TTC549 (cell line): Measurements from ENCODE around the gene BANK1.

Experiments
- FAIRE-seq: peaks from 2 replicates; lab custom pipeline; 2012; peaks lifted over from hg19 to GRCh38; lab: Jason Lieb, UNC

BANK1 gene

GRCh38 chr4:102036619-102037376 lies 246.3 kb downstream of the BANK1 start:
- FAIRE-seq: no peak

DNA sequence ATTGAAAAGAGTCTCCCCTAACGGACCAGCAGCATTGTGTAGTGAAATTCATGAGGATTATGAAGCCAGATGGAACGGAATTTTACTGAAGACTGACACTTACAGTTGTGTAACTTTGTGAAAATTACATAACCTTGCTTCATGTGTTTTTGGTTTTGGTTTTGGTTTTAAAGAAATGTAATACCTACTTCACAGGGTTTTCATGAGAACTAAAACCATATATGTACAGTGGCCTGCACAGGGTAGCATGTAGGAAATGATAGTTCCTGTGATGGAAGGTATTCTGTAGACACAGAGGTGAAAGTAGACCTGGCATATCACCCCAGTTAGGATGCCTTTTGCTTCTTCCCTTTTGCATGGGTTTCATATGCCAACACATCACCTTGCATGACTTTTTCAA lies 247.0 kb downstream of the BANK1 start:
- FAIRE-seq: no peak

- no peak for FAIRE-seq
Measured at GRCh38 chr4:102042871-102043802, 252.6 kb downstream of the BANK1 start.

DNA sequence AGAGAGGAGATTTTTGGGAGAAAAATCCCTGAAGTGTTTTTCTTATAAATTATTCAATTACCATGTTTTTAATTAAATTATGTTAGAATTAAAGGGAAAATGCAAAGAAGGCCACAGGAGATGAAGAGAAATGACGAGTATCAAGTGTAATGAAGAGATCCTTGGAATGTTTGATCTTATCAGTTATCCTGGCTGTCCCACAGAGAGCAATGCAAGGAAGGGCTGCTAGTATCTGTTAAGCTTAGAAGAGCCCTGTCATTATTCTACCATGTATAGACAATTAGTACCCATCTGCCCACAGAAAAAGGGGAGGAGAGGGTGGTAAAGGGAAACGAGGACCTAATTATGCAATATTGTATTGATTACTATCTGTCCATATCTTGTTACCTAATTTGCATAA lies 257.1 kb downstream of the BANK1 start:
- no peak for FAIRE-seq

DNA sequence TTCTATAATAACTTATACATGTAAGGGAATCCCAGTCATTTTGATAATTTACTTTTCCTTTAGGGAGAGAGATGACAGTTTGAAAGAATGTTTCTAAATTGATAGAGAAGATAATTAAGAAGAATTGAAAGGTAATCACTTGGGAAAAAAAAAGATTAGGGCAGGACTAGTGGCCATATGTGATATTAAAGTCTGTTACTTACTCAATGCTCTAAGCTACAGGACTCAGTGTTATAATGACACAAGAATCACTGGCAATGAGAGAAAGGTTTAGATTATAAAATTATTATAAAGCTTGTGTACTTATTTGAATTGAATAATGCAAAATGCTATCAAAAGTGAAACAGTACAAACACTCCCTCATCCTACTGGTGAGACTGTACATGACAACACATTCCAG lies 265.3 kb downstream of the BANK1 start:
- no peak for FAIRE-seq

DNA sequence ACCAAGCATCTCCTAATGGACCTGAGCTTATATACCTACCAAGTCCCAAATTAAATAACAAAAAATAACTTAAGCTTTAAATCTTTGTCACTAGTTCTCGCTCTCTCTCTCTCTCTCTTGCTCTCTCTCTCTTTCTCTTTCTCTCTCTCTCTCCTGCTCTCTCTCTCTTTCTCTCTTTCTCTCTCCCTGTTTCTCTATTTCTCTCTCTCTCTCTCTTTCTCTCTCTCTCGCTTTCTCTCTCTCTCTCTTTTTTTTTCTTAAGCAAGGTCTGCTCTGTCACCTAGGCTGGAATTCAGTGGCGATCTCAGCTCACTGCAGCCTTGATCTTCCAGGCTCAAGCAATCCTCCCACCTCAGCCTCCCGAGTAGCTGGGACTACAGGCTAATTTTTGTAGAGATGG lies 266.6 kb downstream of the BANK1 start:
- FAIRE-seq: no peak

DNA sequence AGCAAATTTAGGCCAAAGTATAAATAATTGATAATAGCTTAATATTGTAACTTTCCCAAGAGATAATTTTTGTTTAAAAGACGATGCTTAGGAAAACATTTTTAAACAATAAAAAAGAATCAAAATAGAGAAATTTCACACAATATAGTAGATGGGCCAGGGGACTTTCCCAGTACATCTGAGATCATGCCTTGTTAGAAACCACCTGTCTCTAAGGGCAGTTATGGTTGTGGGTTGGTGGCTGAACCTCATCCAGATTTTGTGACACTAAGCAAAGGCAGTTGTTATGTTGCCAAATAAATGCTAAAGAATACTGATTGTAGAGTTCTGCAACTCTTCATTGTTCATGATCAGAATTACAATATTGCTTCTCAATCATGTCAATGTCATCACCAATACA lies 270.6 kb downstream of the BANK1 start:
- no peak for FAIRE-seq

GRCh38 chr4:102064747-102065442 lies 274.4 kb downstream of the BANK1 start:
- no peak for FAIRE-seq

DNA sequence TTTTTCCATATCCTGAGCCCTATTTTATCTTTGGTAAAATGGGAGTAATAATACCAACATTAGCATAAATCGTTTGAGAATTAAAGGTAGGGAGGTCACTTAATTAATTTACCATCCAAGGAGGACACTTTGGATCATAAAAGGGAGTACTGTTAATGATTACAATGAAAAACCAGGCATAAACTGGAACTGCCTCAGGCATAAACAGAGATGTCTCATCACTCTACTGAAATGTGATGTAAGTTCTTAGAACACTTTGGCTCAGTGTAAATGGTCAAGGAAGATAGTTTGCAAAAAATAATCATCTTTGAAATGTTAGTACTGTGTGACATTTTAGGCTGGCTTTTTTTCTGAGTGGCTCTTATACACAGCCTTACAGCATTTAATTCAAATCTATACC lies 286.1 kb downstream of the BANK1 start:
- no peak for FAIRE-seq

DNA sequence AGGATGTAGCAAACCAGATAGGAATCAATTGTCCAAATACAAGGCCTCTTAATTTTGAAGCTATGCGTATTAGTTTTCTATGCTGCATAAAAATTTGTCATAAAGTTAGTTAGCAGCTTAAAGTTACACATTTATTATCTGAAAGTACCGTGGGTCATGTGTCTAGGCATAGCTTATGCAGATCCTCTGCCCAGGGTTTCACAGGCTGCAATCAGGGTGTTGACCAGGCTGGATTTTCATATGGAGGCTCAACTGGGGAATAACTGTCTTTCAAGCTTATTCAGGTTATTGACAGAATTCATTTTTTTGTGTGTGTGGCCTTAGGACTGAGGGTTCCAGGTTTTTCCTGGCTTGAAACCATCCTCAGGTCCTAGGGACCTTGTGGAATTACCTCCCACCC lies 289.7 kb downstream of the BANK1 start:
- FAIRE-seq: no peak

- no peak for FAIRE-seq
Measured at GRCh38 chr4:102089850-102090621, 299.5 kb downstream of the BANK1 start.

DNA sequence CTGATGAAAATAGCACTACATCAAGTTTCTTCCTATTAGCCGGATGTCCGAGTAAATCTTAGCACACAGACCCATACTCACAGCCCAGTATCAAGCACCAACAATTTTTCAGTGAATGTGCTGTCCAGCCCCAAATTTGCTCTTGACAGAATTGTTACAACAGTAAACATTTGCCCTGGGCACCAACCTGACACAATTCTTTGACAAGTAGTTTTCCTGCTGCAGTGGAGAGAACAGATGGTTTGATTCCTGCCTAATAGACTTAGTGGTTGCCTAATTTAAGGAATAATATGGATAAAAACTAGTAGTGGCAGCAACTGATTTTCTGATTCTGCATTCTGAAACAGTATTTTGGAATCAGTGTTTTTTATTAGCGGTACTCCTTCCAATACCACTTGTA lies 301.1 kb downstream of the BANK1 start:
- no peak for FAIRE-seq

- no peak for FAIRE-seq
Measured at GRCh38 chr4:102094481-102094880, 304.0 kb downstream of the BANK1 start.

GRCh38 chr4:102103368-102103767 lies 312.8 kb downstream of the BANK1 start:
- FAIRE-seq: no peak

- FAIRE-seq: no peak
Measured at GRCh38 chr4:102104278-102104677, 313.7 kb downstream of the BANK1 start.

DNA sequence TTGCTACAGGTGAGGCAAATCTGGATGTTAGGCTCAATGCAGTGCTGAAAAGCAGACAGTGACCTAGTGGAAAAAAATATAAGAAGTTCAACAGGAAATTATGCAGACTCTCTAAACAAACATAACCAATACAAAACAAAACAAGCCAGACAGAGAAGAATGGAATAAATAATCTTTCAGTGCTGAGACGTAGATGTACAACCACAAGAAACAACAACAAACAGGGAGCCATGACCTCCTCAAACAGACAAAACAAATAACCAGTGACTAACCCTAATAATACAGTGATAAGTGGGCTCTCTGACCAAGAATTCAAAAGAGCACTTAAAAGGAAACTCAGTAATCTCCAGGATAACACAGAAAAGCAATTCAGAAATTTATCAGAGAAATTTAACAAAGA lies 315.5 kb downstream of the BANK1 start:
- FAIRE-seq: no peak

DNA sequence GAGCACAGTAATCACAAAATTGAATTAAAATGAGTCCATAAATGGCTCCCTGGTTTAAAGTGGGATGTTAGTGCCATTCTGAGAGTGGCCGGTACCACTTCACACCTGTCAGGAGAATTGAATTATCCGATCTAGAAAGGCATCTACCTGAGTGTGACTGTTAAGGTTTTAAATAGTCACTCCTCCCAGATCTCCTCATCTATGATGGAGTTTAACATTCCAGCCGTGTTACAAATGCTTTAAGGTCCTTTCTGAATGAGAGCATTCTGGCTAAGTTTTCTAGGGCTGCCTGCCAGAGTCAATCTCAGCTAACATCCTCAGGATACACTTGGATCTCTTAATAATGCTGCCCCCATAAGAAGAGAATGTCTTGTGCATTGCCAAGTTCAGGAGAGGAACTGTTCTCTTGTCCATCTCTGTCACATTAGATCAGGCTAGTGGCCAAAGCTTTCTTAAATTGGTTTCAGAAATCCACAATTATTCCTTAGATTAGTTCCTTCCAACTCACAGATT lies 323.6 kb downstream of the BANK1 start:
- no peak for FAIRE-seq

- FAIRE-seq: no peak
Measured at GRCh38 chr4:102116121-102116520, 325.6 kb downstream of the BANK1 start.

- no peak for FAIRE-seq
Measured at GRCh38 chr4:102120846-102121245, 330.3 kb downstream of the BANK1 start.
